HG03175 (cell line): ENCODE results near the gene ZNF280D.
"Not testable (repeated sequence)": the region's sequence is repeated elsewhere in the genome, so short reads cannot be mapped to it uniquely, and the experiment has no call there.

Source experiments
- ATAC-seq: cut with Tn5 transposase; IDR thresholded peaks from one replicate; pipeline ENCODE4 v1.9.1; 2021; ENCODE audit warnings: mild to moderate bottlenecking, moderate library complexity; ENCODE audit not compliant: unreplicated experiment

ZNF280D gene

GRCh38 chr15:56719774-56720555, 13.3 kb downstream of the ZNF280D start:
- no peak for ATAC-seq

- ATAC-seq = no peak
These were observed 14.2 kb downstream of the ZNF280D start for GRCh38 chr15:56719021-56719612.

- ATAC-seq = no peak
These were observed 14.7 kb downstream of the ZNF280D start for GRCh38 chr15:56718560-56718959.

GRCh38 chr15:56716334-56716733, 17.0 kb downstream of the ZNF280D start:
- ATAC-seq = no peak

- no peak for ATAC-seq
These were observed 18.1 kb downstream of the ZNF280D start for GRCh38 chr15:56715220-56715619.

GRCh38 chr15:56709502-56709901, 23.8 kb downstream of the ZNF280D start:
- ATAC-seq = not testable (repeated sequence)

GRCh38 chr15:56699743-56700142, 33.6 kb downstream of the ZNF280D start:
- peak; percentile 59 for ATAC-seq

- ATAC-seq = no peak
These were observed 35.0 kb downstream of the ZNF280D start for GRCh38 chr15:56698270-56698669.

- no peak for ATAC-seq
These were observed 39.5 kb downstream of the ZNF280D start for GRCh38 chr15:56693761-56694160.

- no peak for ATAC-seq
These were observed 42.6 kb downstream of the ZNF280D start for GRCh38 chr15:56690733-56691132.

GRCh38 chr15:56683908-56684307, 49.4 kb downstream of the ZNF280D start:
- ATAC-seq = no peak

GRCh38 chr15:56681113-56681512, 52.2 kb downstream of the ZNF280D start:
- ATAC-seq = no peak

GRCh38 chr15:56679225-56679624, 54.1 kb downstream of the ZNF280D start:
- ATAC-seq = no peak

- ATAC-seq = no peak
These were observed 54.7 kb downstream of the ZNF280D start for GRCh38 chr15:56678571-56678970.

- ATAC-seq = no peak
These were observed 56.0 kb downstream of the ZNF280D start for GRCh38 chr15:56677271-56677670.

- no peak for ATAC-seq
These were observed 57.4 kb downstream of the ZNF280D start for GRCh38 chr15:56675930-56676329.

GRCh38 chr15:56674857-56675256, 58.5 kb downstream of the ZNF280D start:
- no peak for ATAC-seq

GRCh38 chr15:56672721-56673120, 60.6 kb downstream of the ZNF280D start:
- no peak for ATAC-seq

GRCh38 chr15:56667517-56667916, 65.8 kb downstream of the ZNF280D start:
- no peak for ATAC-seq

GRCh38 chr15:56660943-56661342, 72.4 kb downstream of the ZNF280D start:
- ATAC-seq = no peak

- ATAC-seq = no peak
These were observed 74.1 kb downstream of the ZNF280D start for GRCh38 chr15:56659197-56659596.

- ATAC-seq = no peak
These were observed 78.7 kb downstream of the ZNF280D start for GRCh38 chr15:56654624-56655023.

- ATAC-seq = no peak
These were observed 79.1 kb downstream of the ZNF280D start for GRCh38 chr15:56654216-56654615.
